NT2/D1 (cell line): Measurements from ENCODE around the gene PSMG4.

Experiments used
- SUZ12 ChIP-seq: IDR thresholded peaks from 2 replicates; pipeline ENCODE4 v1.6.1; 2011; ENCODE audit not compliant: insufficient read length, insufficient read depth; ENCODE audit errors: extremely low read depth
- YY1 ChIP-seq: IDR thresholded peaks from 2 replicates; pipeline ENCODE4 v1.6.1; 2011; ENCODE audit not compliant: insufficient read length, insufficient read depth
- ZNF274 ChIP-seq: IDR thresholded peaks from 2 replicates; pipeline ENCODE4 v1.6.1; 2011; ENCODE audit warnings: mild to moderate bottlenecking, low read depth, low read length

- TF ChIP-seq YY1 (no peak), ZNF274 (no peak), SUZ12 (no peak)
Observed at GRCh38 chr6:3316818-3317217, 58.1 kb downstream of the PSMG4 start.
